Measurements from ENCODE around the gene CLEC4E.
"Not testable (repeated sequence)": the region's sequence is repeated elsewhere in the genome, so short reads cannot be mapped to it uniquely, and the experiment has no call there.

Gene CLEC4E

DNA sequence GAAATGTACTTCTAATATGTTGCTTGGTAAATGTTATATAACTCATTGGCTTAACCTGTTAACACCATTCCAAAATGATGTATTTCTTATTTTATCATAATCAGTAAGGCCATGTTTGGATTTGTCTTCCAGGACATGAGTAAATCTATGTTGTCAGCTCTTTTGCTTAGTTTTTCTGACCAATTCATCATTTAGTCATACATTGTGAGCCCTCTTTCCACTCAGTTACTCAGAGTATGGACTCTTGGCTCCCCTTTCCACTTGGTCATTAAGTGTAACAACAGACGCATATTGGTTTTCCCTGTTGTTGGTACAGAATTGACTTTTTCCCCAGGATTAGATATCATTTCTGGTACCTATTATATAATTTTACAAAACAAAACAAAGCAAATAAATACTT lies 36.4 kb downstream of the CLEC4E start:
- Histone ChIP-seq H3K18ac (ENCODE audit: low read depth in 1 of 2, low read length in 2 of 2) (no peak overlapping the region), H3K27me3 (ENCODE audit: control insufficient read depth in 1 of 2, insufficient read depth in 1 of 2, low read length in 2 of 2) (peaks cover 0 to 9% of the 10 kb centered on the region in 2 experiments), H3K4me3 (ENCODE audit: insufficient read depth in 1 of 2, low read depth in 1 of 2, low read length in 2 of 2) (no peak overlapping the region), H3K4me2 (ENCODE audit: low read length, poor library complexity, severe bottlenecking) (no peak overlapping the region), H3K27ac (ENCODE audit: low read length, poor library complexity, severe bottlenecking) (no peak overlapping the region), H2BK120ac (ENCODE audit: low read depth, low read length) (no peak overlapping the region), H3K4ac (ENCODE audit: low read depth in 1 of 2, low read length in 2 of 2) (no peak overlapping the region), H3K79me1 (replicated peaks; ENCODE audit: low read length, poor library complexity, severe bottlenecking) (no peaks in the 10 kb centered on the region), H3K4me1 (ENCODE audit: control insufficient read depth, insufficient read depth, low read depth, low read length) (no peaks in the 10 kb centered on the region), H3K9me3 (ENCODE audit: control insufficient read depth, low read length) (no peaks in the 10 kb centered on the region), H3K23ac (ENCODE audit: low read length in 2 of 2) (no peak overlapping the region), H3K36me3 (ENCODE audit: control insufficient read depth in 1 of 2, insufficient read depth in 2 of 2, low read depth in 1 of 2, low read length in 2 of 2) (no peaks in the 10 kb centered on the region), H4K91ac (ENCODE audit: low read length) (no peak overlapping the region), H2BK15ac (ENCODE audit: low read depth, poor library complexity, severe bottlenecking) (no peak overlapping the region), H4K8ac (ENCODE audit: low read length) (no peak overlapping the region), H3K9ac (ENCODE audit: low read length) (no peak overlapping the region), H2BK5ac (ENCODE audit: low read depth, low read length, poor library complexity, severe bottlenecking) (no peak overlapping the region), H3K14ac (ENCODE audit: low read length in 2 of 2) (no peak overlapping the region), H2AK5ac (ENCODE audit: low read length, severe bottlenecking) (no peak overlapping the region), H2BK12ac (ENCODE audit: low read length in 2 of 2) (no peak overlapping the region), H2AFZ (ENCODE audit: low read depth, low read length) (no peak overlapping the region)
- WGBS, result no CpG with 5 or more reads among the region's 1 CpG
- no peak for DNase-seq

DNA sequence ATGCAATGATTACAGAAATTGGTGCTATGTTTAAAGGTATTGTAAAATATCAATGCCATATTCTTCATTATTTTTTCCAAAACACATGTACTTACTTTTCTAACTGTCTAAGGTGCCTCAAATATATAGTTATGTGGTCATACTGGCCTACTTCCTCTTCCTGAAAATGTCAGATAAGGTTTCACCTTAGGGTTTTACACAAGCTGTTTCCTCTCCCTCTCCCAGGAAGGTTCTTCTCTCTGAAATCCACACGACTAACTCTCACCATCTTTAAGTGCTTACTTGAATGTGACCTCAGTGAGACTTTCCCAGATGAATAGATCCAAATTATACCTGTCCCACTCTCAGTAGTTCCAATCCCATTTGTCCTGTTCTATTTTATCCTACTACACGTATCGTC lies 39.0 kb downstream of the CLEC4E start:
- Histone ChIP-seq H2BK15ac (ENCODE audit: low read depth, poor library complexity, severe bottlenecking) (no peak overlapping the region), H3K9ac (ENCODE audit: low read length) (no peak overlapping the region), H3K23ac (ENCODE audit: low read length in 2 of 2) (no peak overlapping the region), H3K18ac (ENCODE audit: low read depth in 1 of 2, low read length in 2 of 2) (no peak overlapping the region), H2AK5ac (ENCODE audit: low read length, severe bottlenecking) (no peak overlapping the region), H3K4me1 (ENCODE audit: control insufficient read depth, insufficient read depth, low read depth, low read length) (no peaks in the 10 kb centered on the region), H3K4ac (ENCODE audit: low read depth in 1 of 2, low read length in 2 of 2) (no peak overlapping the region), H2BK120ac (ENCODE audit: low read depth, low read length) (no peak overlapping the region), H3K9me3 (ENCODE audit: control insufficient read depth, low read length) (no peaks in the 10 kb centered on the region), H3K36me3 (ENCODE audit: control insufficient read depth in 1 of 2, insufficient read depth in 2 of 2, low read depth in 1 of 2, low read length in 2 of 2) (no peaks in the 10 kb centered on the region), H2AFZ (ENCODE audit: low read depth, low read length) (no peak overlapping the region), H4K91ac (ENCODE audit: low read length) (no peak overlapping the region), H3K79me1 (replicated peaks; ENCODE audit: low read length, poor library complexity, severe bottlenecking) (no peaks in the 10 kb centered on the region), H3K27me3 (ENCODE audit: control insufficient read depth in 1 of 2, insufficient read depth in 1 of 2, low read length in 2 of 2) (peaks cover 0 to 9% of the 10 kb centered on the region in 2 experiments), H3K14ac (ENCODE audit: low read length in 2 of 2) (no peak overlapping the region), H3K27ac (ENCODE audit: low read length, poor library complexity, severe bottlenecking) (no peak overlapping the region), H4K8ac (ENCODE audit: low read length) (no peak overlapping the region), H2BK5ac (ENCODE audit: low read depth, low read length, poor library complexity, severe bottlenecking) (no peak overlapping the region), H3K4me2 (ENCODE audit: low read length, poor library complexity, severe bottlenecking) (no peak overlapping the region), H2BK12ac (ENCODE audit: low read length in 2 of 2) (no peak overlapping the region), H3K4me3 (ENCODE audit: insufficient read depth in 1 of 2, low read depth in 1 of 2, low read length in 2 of 2) (no peak overlapping the region)
- 57% methylated on average over 1 of the region's 3 CpGs for WGBS
- no peak for DNase-seq

DNA sequence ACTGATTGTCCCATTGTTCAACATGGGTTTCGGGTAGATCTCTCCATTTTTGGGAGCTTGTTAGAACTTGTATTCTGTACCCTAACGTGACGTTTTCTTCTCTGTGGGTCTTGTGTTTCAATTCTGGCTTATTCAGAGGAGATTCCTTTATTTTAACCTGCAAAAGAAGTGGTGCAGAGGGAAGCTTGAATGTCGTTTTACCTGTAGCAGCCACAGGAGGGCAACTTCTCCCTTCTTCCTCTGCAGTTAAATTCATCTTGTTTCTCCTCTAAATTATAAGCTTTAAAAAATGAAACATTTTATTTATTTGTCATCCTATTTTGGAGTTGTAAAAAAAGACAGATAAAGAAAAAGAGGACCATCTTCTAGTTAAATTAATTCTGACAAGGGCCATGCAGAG lies 41.1 kb downstream of the CLEC4E start:
- Histone ChIP-seq H3K18ac (ENCODE audit: low read depth in 1 of 2, low read length in 2 of 2) (no peak overlapping the region), H3K4me3 (ENCODE audit: insufficient read depth in 1 of 2, low read depth in 1 of 2, low read length in 2 of 2) (no peak overlapping the region), H3K4me2 (ENCODE audit: low read length, poor library complexity, severe bottlenecking) (no peak overlapping the region), H3K4ac (ENCODE audit: low read depth in 1 of 2, low read length in 2 of 2) (no peak overlapping the region), H2BK120ac (ENCODE audit: low read depth, low read length) (no peak overlapping the region), H2BK5ac (ENCODE audit: low read depth, low read length, poor library complexity, severe bottlenecking) (no peak overlapping the region), H4K91ac (ENCODE audit: low read length) (no peak overlapping the region), H3K27me3 (ENCODE audit: control insufficient read depth in 1 of 2, insufficient read depth in 1 of 2, low read length in 2 of 2) (peaks cover 0 to 9% of the 10 kb centered on the region in 2 experiments), H2BK12ac (ENCODE audit: low read length in 2 of 2) (no peak overlapping the region), H3K14ac (ENCODE audit: low read length in 2 of 2) (no peak overlapping the region), H3K23ac (ENCODE audit: low read length in 2 of 2) (no peak overlapping the region), H3K9me3 (ENCODE audit: control insufficient read depth, low read length) (no peaks in the 10 kb centered on the region), H2BK15ac (ENCODE audit: low read depth, poor library complexity, severe bottlenecking) (no peak overlapping the region), H3K79me1 (replicated peaks; ENCODE audit: low read length, poor library complexity, severe bottlenecking) (no peaks in the 10 kb centered on the region), H3K4me1 (ENCODE audit: control insufficient read depth, insufficient read depth, low read depth, low read length) (no peaks in the 10 kb centered on the region), H3K27ac (ENCODE audit: low read length, poor library complexity, severe bottlenecking) (no peak overlapping the region), H2AK5ac (ENCODE audit: low read length, severe bottlenecking) (no peak overlapping the region), H4K8ac (ENCODE audit: low read length) (no peak overlapping the region), H3K9ac (ENCODE audit: low read length) (no peak overlapping the region), H3K36me3 (ENCODE audit: control insufficient read depth in 1 of 2, insufficient read depth in 2 of 2, low read depth in 1 of 2, low read length in 2 of 2) (no peaks in the 10 kb centered on the region), H2AFZ (ENCODE audit: low read depth, low read length) (no peak overlapping the region)
- WGBS, result 40% methylated on average over 3 of the region's 4 CpGs
- DNase-seq, result no peak

DNA sequence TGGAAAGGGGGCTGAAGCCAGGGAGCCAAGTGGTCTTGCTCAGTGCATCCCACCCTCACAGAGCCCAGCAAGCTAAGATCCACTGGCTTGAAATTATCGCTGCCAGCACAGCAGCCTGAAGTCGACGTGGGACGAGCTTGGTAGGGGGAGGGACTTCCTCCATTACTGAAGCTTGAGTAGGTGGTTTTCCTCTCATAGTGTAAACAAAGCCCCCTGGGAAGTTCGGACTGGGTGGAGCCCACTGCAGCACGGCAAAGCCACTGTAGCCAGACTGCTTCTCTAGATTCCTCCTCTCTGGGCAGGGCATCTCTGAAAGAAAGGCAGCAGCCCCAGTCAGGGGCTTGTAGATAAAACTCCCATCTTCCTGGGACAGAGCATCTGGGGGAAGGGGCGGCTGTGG lies 44.6 kb downstream of the CLEC4E start:
- H2AFZ ChIP-seq (ENCODE audit: low read depth, low read length); H2BK120ac ChIP-seq (ENCODE audit: low read depth, low read length); H3K4me1 ChIP-seq (ENCODE audit: control insufficient read depth, insufficient read depth, low read depth, low read length); H3K4ac ChIP-seq (ENCODE audit: low read depth in 1 of 2, low read length in 2 of 2); H3K9ac ChIP-seq (ENCODE audit: low read length); H3K4me3 ChIP-seq (ENCODE audit: insufficient read depth in 1 of 2, low read depth in 1 of 2, low read length in 2 of 2); H3K27ac ChIP-seq (ENCODE audit: low read length, poor library complexity, severe bottlenecking); H3K18ac ChIP-seq (ENCODE audit: low read depth in 1 of 2, low read length in 2 of 2); H3K23ac ChIP-seq (ENCODE audit: low read length in 2 of 2); H3K9me3 ChIP-seq (ENCODE audit: control insufficient read depth, low read length); H3K79me1 ChIP-seq (replicated peaks; ENCODE audit: low read length, poor library complexity, severe bottlenecking); H2BK12ac ChIP-seq (ENCODE audit: low read length in 2 of 2); DNase-seq; H2BK15ac ChIP-seq (ENCODE audit: low read depth, poor library complexity, severe bottlenecking); H4K8ac ChIP-seq (ENCODE audit: low read length); H3K27me3 ChIP-seq (ENCODE audit: control insufficient read depth in 1 of 2, insufficient read depth in 1 of 2, low read length in 2 of 2); H4K91ac ChIP-seq (ENCODE audit: low read length); H2BK5ac ChIP-seq (ENCODE audit: low read depth, low read length, poor library complexity, severe bottlenecking); H3K4me2 ChIP-seq (ENCODE audit: low read length, poor library complexity, severe bottlenecking); H3K36me3 ChIP-seq (ENCODE audit: control insufficient read depth in 1 of 2, insufficient read depth in 2 of 2, low read depth in 1 of 2, low read length in 2 of 2); H3K14ac ChIP-seq (ENCODE audit: low read length in 2 of 2); H2AK5ac ChIP-seq (ENCODE audit: low read length, severe bottlenecking): not testable (repeated sequence)
- 80% methylated on average over 7 of the region's 7 CpGs for WGBS
